Measurements from ENCODE around the gene RPRD1B.
A peak's percentile ranks its signal among the peaks of the same experiment; 100 is the strongest.

The RPRD1B gene

DNA sequence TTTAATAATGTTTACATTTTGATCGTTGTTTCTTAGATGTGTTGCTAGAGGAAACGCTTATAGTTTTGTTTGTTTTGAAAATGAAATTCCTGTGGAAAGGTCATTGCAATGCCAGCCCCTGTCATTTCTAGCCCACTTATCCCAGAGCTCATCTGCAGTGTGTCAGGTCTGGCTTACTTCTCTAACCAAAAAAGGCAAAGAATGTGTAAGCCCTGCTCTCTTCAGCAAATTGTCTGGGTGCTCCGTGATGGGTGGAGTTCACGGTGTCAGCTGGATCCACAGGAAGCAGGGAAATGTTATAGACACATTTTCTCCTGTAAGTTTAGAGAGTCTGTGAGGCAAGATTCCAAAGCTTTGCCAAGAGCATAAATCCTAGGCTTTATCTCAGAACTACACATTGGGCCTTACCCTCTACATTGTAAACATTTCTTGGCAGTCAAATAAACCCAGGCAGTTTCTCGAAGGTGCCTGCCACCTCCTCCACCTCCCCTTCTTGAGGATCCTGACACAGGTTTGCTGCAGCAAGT lies 50.9 kb downstream of the RPRD1B start:
- peak overlapping the region; percentile 77 to 92 for H2BK12ac ChIP-seq (ENCODE audit: low read length in 2 of 2)
- peaks cover 31 to 79% of the 10 kb centered on the region in 2 experiments for H3K36me3 ChIP-seq (ENCODE audit: control insufficient read depth in 1 of 2, insufficient read depth in 2 of 2, low read depth in 1 of 2, low read length in 2 of 2)
- peak overlapping the region; percentile 24 to 80 for H3K18ac ChIP-seq (ENCODE audit: low read depth in 1 of 2, low read length in 2 of 2)
- peaks cover 12% of the 10 kb centered on the region for H3K4me1 ChIP-seq (ENCODE audit: control insufficient read depth, insufficient read depth, low read depth, low read length)
- H4K91ac ChIP-seq (ENCODE audit: low read length), result peak overlapping the region; percentile 47
- peak overlapping the region; percentile 78 for H2BK120ac ChIP-seq (ENCODE audit: low read depth, low read length)
- H4K8ac ChIP-seq (ENCODE audit: low read length), result peak overlapping the region; percentile 9
- WGBS, result 2% methylated on average over 5 of the region's 5 CpGs
- H3K4me3 ChIP-seq (ENCODE audit: insufficient read depth in 1 of 2, low read depth in 1 of 2, low read length in 2 of 2), result no peak overlapping the region
- H3K9me3 ChIP-seq (ENCODE audit: control insufficient read depth, low read length), result no peaks in the 10 kb centered on the region
- no peaks in the 10 kb centered on the region for H3K27me3 ChIP-seq (ENCODE audit: control insufficient read depth in 1 of 2, insufficient read depth in 1 of 2, low read length in 2 of 2)
- H3K23ac ChIP-seq (ENCODE audit: low read length in 2 of 2), result no peak overlapping the region
- peak overlapping the region; percentile 79 to 96 for H3K4ac ChIP-seq (ENCODE audit: low read depth in 1 of 2, low read length in 2 of 2)
- peak; percentile 90 for DNase-seq
- peak overlapping the region; percentile 78 for H2BK15ac ChIP-seq (ENCODE audit: low read depth, poor library complexity, severe bottlenecking)
- no peak overlapping the region for H2AFZ ChIP-seq (ENCODE audit: low read depth, low read length)
- H3K14ac ChIP-seq (ENCODE audit: low read length in 2 of 2), result no peak overlapping the region
- H2BK5ac ChIP-seq (ENCODE audit: low read depth, low read length, poor library complexity, severe bottlenecking), result no peak overlapping the region
- peak overlapping the region; percentile 46 for H3K27ac ChIP-seq (ENCODE audit: low read length, poor library complexity, severe bottlenecking)
- H2AK5ac ChIP-seq (ENCODE audit: low read length, severe bottlenecking), result peak overlapping the region; percentile 30
- no peak overlapping the region for H3K9ac ChIP-seq (ENCODE audit: low read length)
- H3K4me2 ChIP-seq (ENCODE audit: low read length, poor library complexity, severe bottlenecking), result no peak overlapping the region
- H3K79me1 ChIP-seq (replicated peaks; ENCODE audit: low read length, poor library complexity, severe bottlenecking), result peaks cover 31% of the 10 kb centered on the region

DNA sequence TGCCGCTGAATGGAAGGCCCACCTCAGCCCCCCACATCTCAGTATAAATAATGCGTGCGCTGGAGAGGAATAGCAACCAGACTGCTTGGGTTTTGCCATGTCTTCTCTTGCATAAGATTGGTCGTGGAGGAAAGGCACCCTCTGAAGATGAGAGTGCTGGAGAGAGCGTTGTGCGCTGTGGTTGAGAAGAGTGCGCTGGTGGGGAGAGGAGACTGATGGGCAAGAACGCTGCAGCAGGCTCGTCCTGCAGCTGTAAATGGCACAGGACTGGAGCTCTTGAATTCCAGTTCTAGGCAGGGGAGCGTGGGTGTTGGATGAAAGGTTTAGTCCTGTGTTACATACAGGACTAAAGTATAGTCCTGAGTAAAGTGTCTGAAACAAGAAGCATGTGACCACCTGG lies 51.5 kb downstream of the RPRD1B start:
- H3K27ac ChIP-seq (ENCODE audit: low read length, poor library complexity, severe bottlenecking), result peak overlapping the region; percentile 46
- no peak overlapping the region for H2AFZ ChIP-seq (ENCODE audit: low read depth, low read length)
- H2BK15ac ChIP-seq (ENCODE audit: low read depth, poor library complexity, severe bottlenecking), result peak overlapping the region; percentile 78
- H3K4me1 ChIP-seq (ENCODE audit: control insufficient read depth, insufficient read depth, low read depth, low read length), result peaks cover 12% of the 10 kb centered on the region
- H3K14ac ChIP-seq (ENCODE audit: low read length in 2 of 2), result peak overlapping the region in 1 of 2 experiments; percentile 84
- H4K8ac ChIP-seq (ENCODE audit: low read length), result peak overlapping the region; percentile 9
- peak overlapping the region; percentile 47 for H4K91ac ChIP-seq (ENCODE audit: low read length)
- peaks cover 34 to 79% of the 10 kb centered on the region in 2 experiments for H3K36me3 ChIP-seq (ENCODE audit: control insufficient read depth in 1 of 2, insufficient read depth in 2 of 2, low read depth in 1 of 2, low read length in 2 of 2)
- 88% methylated on average over 10 of the region's 10 CpGs for WGBS
- peak overlapping the region; percentile 77 to 92 for H2BK12ac ChIP-seq (ENCODE audit: low read length in 2 of 2)
- no peak overlapping the region for H2BK5ac ChIP-seq (ENCODE audit: low read depth, low read length, poor library complexity, severe bottlenecking)
- H3K4ac ChIP-seq (ENCODE audit: low read depth in 1 of 2, low read length in 2 of 2), result peak overlapping the region; percentile 79 to 96
- H3K27me3 ChIP-seq (ENCODE audit: control insufficient read depth in 1 of 2, insufficient read depth in 1 of 2, low read length in 2 of 2), result no peaks in the 10 kb centered on the region
- no peak overlapping the region for H3K9ac ChIP-seq (ENCODE audit: low read length)
- H3K9me3 ChIP-seq (ENCODE audit: control insufficient read depth, low read length), result no peaks in the 10 kb centered on the region
- peaks cover 31% of the 10 kb centered on the region for H3K79me1 ChIP-seq (replicated peaks; ENCODE audit: low read length, poor library complexity, severe bottlenecking)
- no peak overlapping the region for H3K23ac ChIP-seq (ENCODE audit: low read length in 2 of 2)
- peak overlapping the region; percentile 78 for H2BK120ac ChIP-seq (ENCODE audit: low read depth, low read length)
- H2AK5ac ChIP-seq (ENCODE audit: low read length, severe bottlenecking), result peak overlapping the region; percentile 30
- no peak overlapping the region for H3K4me3 ChIP-seq (ENCODE audit: insufficient read depth in 1 of 2, low read depth in 1 of 2, low read length in 2 of 2)
- H3K4me2 ChIP-seq (ENCODE audit: low read length, poor library complexity, severe bottlenecking), result no peak overlapping the region
- peak; percentile 48 for DNase-seq
- peak overlapping the region; percentile 24 to 80 for H3K18ac ChIP-seq (ENCODE audit: low read depth in 1 of 2, low read length in 2 of 2)

DNA sequence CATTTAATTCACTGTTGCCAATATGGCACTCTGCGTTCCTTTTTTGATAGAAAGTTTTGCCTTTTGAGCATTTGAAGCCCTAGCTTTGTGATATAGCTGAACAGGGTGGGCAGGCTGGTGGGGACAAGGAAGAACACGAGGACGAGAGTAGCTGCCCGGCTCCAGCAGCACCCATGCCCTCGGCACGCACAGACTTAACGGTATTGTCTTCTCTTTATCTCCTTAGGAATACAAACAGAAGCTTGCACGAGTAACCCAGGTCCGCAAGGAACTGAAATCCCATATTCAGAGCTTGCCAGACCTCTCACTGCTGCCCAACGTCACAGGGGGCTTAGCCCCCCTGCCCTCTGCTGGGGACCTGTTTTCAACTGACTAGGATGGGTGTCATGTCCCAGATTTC lies 56.0 kb downstream of the RPRD1B start:
- H3K4ac ChIP-seq (ENCODE audit: low read depth in 1 of 2, low read length in 2 of 2), result no peak overlapping the region
- WGBS, result 95% methylated on average over 10 of the region's 10 CpGs

GRCh38 chr20:38090061-38090460 lies 56.5 kb downstream of the RPRD1B start:
- no peak overlapping the region for H2BK12ac ChIP-seq (ENCODE audit: low read length in 2 of 2)
- no peaks in the 10 kb centered on the region for H3K27me3 ChIP-seq (ENCODE audit: control insufficient read depth in 1 of 2, insufficient read depth in 1 of 2, low read length in 2 of 2)
- no peak overlapping the region for H3K18ac ChIP-seq (ENCODE audit: low read depth in 1 of 2, low read length in 2 of 2)
- peak overlapping the region; percentile 35 for H4K91ac ChIP-seq (ENCODE audit: low read length)
- H3K4me3 ChIP-seq (ENCODE audit: insufficient read depth in 1 of 2, low read depth in 1 of 2, low read length in 2 of 2), result no peak overlapping the region
- H4K8ac ChIP-seq (ENCODE audit: low read length), result no peak overlapping the region
- H3K4ac ChIP-seq (ENCODE audit: low read depth in 1 of 2, low read length in 2 of 2), result no peak overlapping the region
- H3K79me1 ChIP-seq (replicated peaks; ENCODE audit: low read length, poor library complexity, severe bottlenecking), result peaks cover 20% of the 10 kb centered on the region
- peaks cover 32 to 67% of the 10 kb centered on the region in 2 experiments for H3K36me3 ChIP-seq (ENCODE audit: control insufficient read depth in 1 of 2, insufficient read depth in 2 of 2, low read depth in 1 of 2, low read length in 2 of 2)
- DNase-seq, result no peak
- H3K9ac ChIP-seq (ENCODE audit: low read length), result no peak overlapping the region
- H2BK120ac ChIP-seq (ENCODE audit: low read depth, low read length), result no peak overlapping the region
- no peak overlapping the region for H3K14ac ChIP-seq (ENCODE audit: low read length in 2 of 2)
- H2AFZ ChIP-seq (ENCODE audit: low read depth, low read length), result no peak overlapping the region
- H3K4me2 ChIP-seq (ENCODE audit: low read length, poor library complexity, severe bottlenecking), result no peak overlapping the region
- H2BK15ac ChIP-seq (ENCODE audit: low read depth, poor library complexity, severe bottlenecking), result no peak overlapping the region
- H3K9me3 ChIP-seq (ENCODE audit: control insufficient read depth, low read length), result no peaks in the 10 kb centered on the region
- no peak overlapping the region for H2AK5ac ChIP-seq (ENCODE audit: low read length, severe bottlenecking)
- no peak overlapping the region for H3K23ac ChIP-seq (ENCODE audit: low read length in 2 of 2)
- no peak overlapping the region for H3K27ac ChIP-seq (ENCODE audit: low read length, poor library complexity, severe bottlenecking)
- H2BK5ac ChIP-seq (ENCODE audit: low read depth, low read length, poor library complexity, severe bottlenecking), result no peak overlapping the region
- H3K4me1 ChIP-seq (ENCODE audit: control insufficient read depth, insufficient read depth, low read depth, low read length), result peaks cover 8% of the 10 kb centered on the region
- 97% methylated on average over 4 of the region's 7 CpGs for WGBS

More for the DNA sequence above, 56.0 kb downstream of the RPRD1B start:
- peak overlapping the region; percentile 46 for H4K8ac ChIP-seq (ENCODE audit: low read length)
- no peaks in the 10 kb centered on the region for H3K9me3 ChIP-seq (ENCODE audit: control insufficient read depth, low read length)
- no peak overlapping the region for H2AFZ ChIP-seq (ENCODE audit: low read depth, low read length)
- peak overlapping the region; percentile 24 for H2BK5ac ChIP-seq (ENCODE audit: low read depth, low read length, poor library complexity, severe bottlenecking)
- H3K14ac ChIP-seq (ENCODE audit: low read length in 2 of 2), result no peak overlapping the region
- H3K79me1 ChIP-seq (replicated peaks; ENCODE audit: low read length, poor library complexity, severe bottlenecking), result peaks cover 23% of the 10 kb centered on the region
- no peak overlapping the region for H2AK5ac ChIP-seq (ENCODE audit: low read length, severe bottlenecking)
- H4K91ac ChIP-seq (ENCODE audit: low read length), result no peak overlapping the region
- H2BK12ac ChIP-seq (ENCODE audit: low read length in 2 of 2), result no peak overlapping the region
- H3K4me3 ChIP-seq (ENCODE audit: insufficient read depth in 1 of 2, low read depth in 1 of 2, low read length in 2 of 2), result no peak overlapping the region
- H3K4me2 ChIP-seq (ENCODE audit: low read length, poor library complexity, severe bottlenecking), result no peak overlapping the region
- no peak overlapping the region for H2BK15ac ChIP-seq (ENCODE audit: low read depth, poor library complexity, severe bottlenecking)
- H2BK120ac ChIP-seq (ENCODE audit: low read depth, low read length), result no peak overlapping the region
- no peak overlapping the region for H3K27ac ChIP-seq (ENCODE audit: low read length, poor library complexity, severe bottlenecking)
- H3K18ac ChIP-seq (ENCODE audit: low read depth in 1 of 2, low read length in 2 of 2), result peak overlapping the region; percentile 23 to 28
- DNase-seq, result no peak
- H3K9ac ChIP-seq (ENCODE audit: low read length), result no peak overlapping the region
- no peak overlapping the region for H3K23ac ChIP-seq (ENCODE audit: low read length in 2 of 2)
- H3K27me3 ChIP-seq (ENCODE audit: control insufficient read depth in 1 of 2, insufficient read depth in 1 of 2, low read length in 2 of 2), result no peaks in the 10 kb centered on the region
- H3K36me3 ChIP-seq (ENCODE audit: control insufficient read depth in 1 of 2, insufficient read depth in 2 of 2, low read depth in 1 of 2, low read length in 2 of 2), result peaks cover 35 to 72% of the 10 kb centered on the region in 2 experiments
- peaks cover 10% of the 10 kb centered on the region for H3K4me1 ChIP-seq (ENCODE audit: control insufficient read depth, insufficient read depth, low read depth, low read length)

All from mesenchymal stem cell (in vitro differentiated cells and primary cell).